WTC11 (cell line): ENCODE data around the gene HILPDA. TPM values are rescaled to one million over a fixed set of nuclear protein-coding genes. Genes with fewer than 3 reads are reported as not detected.

ENCODE experiments used
- ATAC-seq: fragments of 200-7000 bp; cut with Tn5 transposase; 2 replicates; pipeline ENCODE4 v1.10.0; 2021; ENCODE audit warnings: mild to moderate bottlenecking, moderate library complexity
- CTCF ChIA-PET: fragments of 300-600 bp; sonication (Branson Sonifier 250); formaldehyde crosslinking; loops from one replicate; lab custom pipeline; 2021; ENCODE audit warnings: antibody characterized with exemption; lab: Charles Lee
- POLR2A ChIA-PET: fragments of 350-600 bp; sonication (Branson Sonifier 250); formaldehyde crosslinking; loops from one replicate; lab custom pipeline; 2021; ENCODE audit warnings: antibody characterized with exemption; lab: Charles Lee
- DNase-seq: peaks from one replicate; pipeline ENCODE4 v3.0.0; 2021; ENCODE audit warnings: low spot score
- H3K27ac Mint-ChIP-seq: 2 replicates; pipeline ENCODE4 v1.8.0; 2021; ENCODE audit warnings: mixed read lengths
- H3K27me3 Mint-ChIP-seq: 2 replicates; pipeline ENCODE4 v1.8.0; 2021; ENCODE audit warnings: low read depth, mild to moderate bottlenecking, moderate library complexity, mixed read lengths
- H3K36me3 Mint-ChIP-seq: 2 replicates; pipeline ENCODE4 v1.8.0; 2021; ENCODE audit warnings: mixed read lengths
- H3K4me1 Mint-ChIP-seq: 2 replicates; pipeline ENCODE4 v1.8.0; 2022; ENCODE audit warnings: mixed read lengths
- H3K4me3 Mint-ChIP-seq: 2 replicates; pipeline ENCODE4 v1.8.0; 2021; ENCODE audit warnings: mild to moderate bottlenecking, moderate library complexity, mixed read lengths
- H3K9me3 Mint-ChIP-seq: 2 replicates; pipeline ENCODE4 v1.8.0; 2021; ENCODE audit warnings: mixed read lengths
- CBFB ChIP-seq: sonication (generic); formaldehyde crosslinking; IDR thresholded peaks from 2 replicates; pipeline ENCODE4 v1.8.1; 2022; ENCODE audit warnings: mild to moderate bottlenecking, low read depth, missing genetic modification reagents
- CTCF ChIP-seq: fragments of 200-600 bp; IDR thresholded peaks from 2 replicates; pipeline ENCODE4 v1.8.0; 2022; ENCODE audit warnings: antibody characterized with exemption
- E2F1 ChIP-seq: sonication (generic); formaldehyde crosslinking; IDR thresholded peaks from 2 replicates; pipeline ENCODE4 v1.8.0; 2022; ENCODE audit warnings: mild to moderate bottlenecking, missing genetic modification reagents
- E2F4 ChIP-seq: sonication (generic); formaldehyde crosslinking; IDR thresholded peaks from 2 replicates; pipeline ENCODE4 v1.8.1; 2022; ENCODE audit warnings: low read depth, mild to moderate bottlenecking, moderate library complexity, missing genetic modification reagents, borderline replicate concordance
- KAT7 ChIP-seq: sonication (generic); formaldehyde crosslinking; IDR thresholded peaks from 2 replicates; pipeline ENCODE4 v1.8.1; 2023; ENCODE audit warnings: missing genetic modification reagents, mild to moderate bottlenecking, borderline replicate concordance
- NFE2L1 ChIP-seq: sonication (generic); formaldehyde crosslinking; IDR thresholded peaks from 2 replicates; pipeline ENCODE4 v1.8.1; 2023; ENCODE audit warnings: missing genetic modification reagents
- NR2C2 ChIP-seq: sonication (generic); formaldehyde crosslinking; IDR thresholded peaks from 2 replicates; pipeline ENCODE4 v1.8.0; 2022; ENCODE audit warnings: mild to moderate bottlenecking, missing genetic modification reagents
- PRDM15 ChIP-seq: sonication (generic); formaldehyde crosslinking; IDR thresholded peaks from 2 replicates; pipeline ENCODE4 v1.8.0; 2022; ENCODE audit warnings: missing genetic modification reagents
- SOX15 ChIP-seq: fragments of 250-450 bp; sonication (Bioruptor Pico); IDR thresholded peaks from 2 replicates; pipeline ENCODE4 v1.9.0; 2021; ENCODE audit warnings: mild to moderate bottlenecking
- STAT6 ChIP-seq: sonication (generic); formaldehyde crosslinking; conservative IDR thresholded peaks from 2 replicates; pipeline ENCODE4 v1.8.1; 2023; ENCODE audit warnings: mild to moderate bottlenecking, low read depth, missing genetic modification reagents, moderate library complexity
- TEAD4 ChIP-seq: sonication (generic); formaldehyde crosslinking; IDR thresholded peaks from 2 replicates; pipeline ENCODE4 v1.8.0; 2022; ENCODE audit warnings: mild to moderate bottlenecking, missing genetic modification reagents
- ZNF138 ChIP-seq: sonication (generic); formaldehyde crosslinking; conservative IDR thresholded peaks from 2 replicates; pipeline ENCODE4 v1.8.1; 2022; ENCODE audit warnings: mild to moderate bottlenecking, moderate library complexity, missing genetic modification reagents
- ZNF281 ChIP-seq: sonication (generic); formaldehyde crosslinking; IDR thresholded peaks from 2 replicates; pipeline ENCODE4 v1.8.0; 2023; ENCODE audit warnings: mild to moderate bottlenecking, missing genetic modification reagents
- total RNA-seq: library from RNA; stranded (reverse); gene quantifications from 3 replicates; pipeline ENCODE4 v1.2.3, GENCODE V29; 2021

Gene HILPDA
- total RNA-seq, 1 experiment from 2014 or later, result 28.7 TPM

- Mint-ChIP-seq H3K36me3 (no peaks in the 10 kb centered on the region), H3K27me3 (peaks cover 3% of the 10 kb centered on the region; the same call in 1 of the 2 replicates), H3K9me3 (no peaks in the 10 kb centered on the region), H3K4me3 (no peak overlapping the region), H3K27ac (no peak overlapping the region), H3K4me1 (peaks cover 4% of the 10 kb centered on the region; the same call in 1 of the 2 replicates)
- CTCF ChIA-PET, result interaction anchor here (1.1 kb wide), 2 partner anchors 13 to 15 kb away, joined by 3 to 4 read pairs; no protein-coding TSS in a partner anchor
- TF ChIP-seq NR2C2 (CRISPR knock-in tag), result no peak
- ATAC-seq, result no peak
- POLR2A ChIA-PET, result no interaction called here
- no peak for DNase-seq
Measured at GRCh38 chr7:128446306-128446705, 9.4 kb upstream of the HILPDA start.

GRCh38 chr7:128447941-128448564 lies 7.6 kb upstream of the HILPDA start:
- CTCF ChIA-PET, result interaction anchor here (1.4 to 1.5 kb wide), 3 partner anchors 12 to 101 kb away, joined by 3 to 7 read pairs (median 3); no protein-coding TSS in a partner anchor
- H3K36me3 Mint-ChIP-seq, result no peaks in the 10 kb centered on the region

GRCh38 chr7:128448751-128449302 lies 6.9 kb upstream of the HILPDA start:
- TF ChIP-seq E2F4 (no peak), PRDM15 (CRISPR knock-in tag) (no peak)
- Mint-ChIP-seq H3K9me3 (no peaks in the 10 kb centered on the region), H3K4me3 (no peak overlapping the region), H3K27me3 (peaks cover 9% of the 10 kb centered on the region), H3K27ac (no peak overlapping the region), H3K4me1 (peaks cover 22% of the 10 kb centered on the region), H3K36me3 (no peaks in the 10 kb centered on the region)
- DNase-seq (no peak), ATAC-seq (no peak)
- POLR2A ChIA-PET, result no interaction called here
- CTCF ChIA-PET, result interaction anchor here (1.3 to 1.5 kb wide), 4 partner anchors 12 to 101 kb away, joined by 3 to 7 read pairs (median 4); no protein-coding TSS in a partner anchor

More at GRCh38 chr7:128447941-128448564, 7.6 kb upstream of the HILPDA start:
- POLR2A ChIA-PET, result interaction anchor here (0.6 kb wide), 1 partner anchor 260 kb away, joined by 3 read pairs; no protein-coding TSS in a partner anchor
- no peak for ATAC-seq
- peaks cover 17% of the 10 kb centered on the region for H3K4me1 Mint-ChIP-seq
- no peak for DNase-seq
- no peaks in the 10 kb centered on the region for H3K9me3 Mint-ChIP-seq
- no peak overlapping the region for H3K27ac Mint-ChIP-seq
- TF ChIP-seq KAT7 (CRISPR knock-in tag), result no peak
- peaks cover 9% of the 10 kb centered on the region for H3K27me3 Mint-ChIP-seq
- H3K4me3 Mint-ChIP-seq, result no peak overlapping the region

GRCh38 chr7:128450409-128450808 lies 5.3 kb upstream of the HILPDA start:
- no peak for DNase-seq
- Mint-ChIP-seq H3K36me3 (no peaks in the 10 kb centered on the region), H3K4me1 (peaks cover 33% of the 10 kb centered on the region), H3K27me3 (peaks cover 11% of the 10 kb centered on the region), H3K4me3 (no peak overlapping the region), H3K27ac (no peak overlapping the region), H3K9me3 (no peaks in the 10 kb centered on the region)
- ChIA-PET CTCF (no interaction called here), POLR2A (no interaction called here)
- ATAC-seq, result no peak
- TF ChIP-seq STAT6 (CRISPR knock-in tag), result no peak
- no peak for TF ChIP-seq ZNF281 (CRISPR knock-in tag)
- no peak for TF ChIP-seq CTCF
- TF ChIP-seq SOX15 (CRISPR knock-in tag), result no peak
- no peak for TF ChIP-seq ZNF138
- no peak for TF ChIP-seq E2F1 (CRISPR knock-in tag)
- TF ChIP-seq TEAD4, result no peak
- no peak for TF ChIP-seq NR2C2 (CRISPR knock-in tag)
- TF ChIP-seq CBFB (CRISPR knock-in tag), result no peak
- no peak for TF ChIP-seq NFE2L1
